GM12874 (cell line): ENCODE results near the gene RWDD4.

Source experiments
- CTCF ChIP-seq: IDR thresholded peaks from 2 replicates; pipeline ENCODE4 v1.5.1; 2011; ENCODE audit warnings: low read depth, mild to moderate bottlenecking, control low read depth, low read length, moderate library complexity; ENCODE audit not compliant: insufficient read depth

Gene RWDD4

GRCh38 chr4:183626168-183626567, 32.8 kb downstream of the RWDD4 start:
- TF ChIP-seq CTCF: no peak

DNA sequence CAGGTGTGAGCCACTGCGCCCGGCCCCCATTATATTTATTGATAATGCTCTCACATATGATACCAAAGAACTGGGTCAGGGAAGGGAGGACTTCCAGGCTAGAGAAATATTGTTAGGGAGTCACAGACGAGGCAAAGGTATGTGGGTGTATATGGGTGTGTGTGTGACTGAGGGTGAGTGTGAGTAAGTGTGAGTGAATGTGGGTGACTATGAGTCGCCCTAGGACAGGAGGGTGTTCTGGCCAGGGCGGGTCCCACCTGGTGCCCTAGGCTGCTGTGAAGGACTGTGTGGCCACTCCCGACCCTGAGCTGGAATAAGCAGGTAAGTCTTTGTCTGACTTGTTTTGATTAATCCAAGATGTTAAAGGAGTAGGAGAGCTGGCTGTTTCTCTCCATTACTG, 34.4 kb downstream of the RWDD4 start:
- no peak for TF ChIP-seq CTCF

DNA sequence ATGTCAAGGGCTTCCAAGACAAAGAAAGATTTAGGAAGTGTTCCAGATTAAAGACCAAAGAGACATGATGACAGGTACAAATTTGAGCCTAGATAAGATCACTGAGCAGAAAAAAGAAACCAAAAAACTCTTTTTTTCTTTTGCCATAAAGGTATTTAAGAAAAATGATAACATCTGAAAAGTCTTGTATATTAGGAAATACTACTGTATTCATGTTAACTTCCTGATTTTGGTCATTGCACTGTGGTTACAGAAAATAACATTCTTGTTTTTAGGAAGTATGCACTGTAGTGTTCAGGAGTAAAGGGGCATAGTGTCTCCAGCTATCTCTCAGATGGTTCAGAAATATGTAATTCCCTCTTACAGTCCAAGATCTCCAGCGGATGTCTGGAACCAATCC, 37.1 kb downstream of the RWDD4 start:
- TF ChIP-seq CTCF: no peak

DNA sequence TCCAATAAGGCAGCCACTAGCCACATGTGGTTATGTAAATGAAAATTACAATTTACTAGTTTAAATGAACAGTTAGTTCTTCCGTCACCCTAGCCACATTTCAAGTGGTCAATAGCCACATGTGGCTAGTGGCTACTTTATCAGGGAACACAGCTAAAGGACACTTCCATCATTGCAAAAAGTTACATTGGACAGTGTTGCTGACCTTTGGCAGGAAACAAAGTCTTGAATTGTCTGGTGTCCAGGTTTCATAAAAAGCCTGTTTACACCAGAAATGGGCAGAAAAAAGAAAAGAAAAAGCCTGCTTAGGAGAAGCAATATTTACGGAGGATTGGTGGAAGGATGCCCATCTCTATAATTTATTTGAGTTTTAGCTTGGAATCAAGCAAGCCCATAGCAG, 38.6 kb downstream of the RWDD4 start:
- no peak for TF ChIP-seq CTCF

DNA sequence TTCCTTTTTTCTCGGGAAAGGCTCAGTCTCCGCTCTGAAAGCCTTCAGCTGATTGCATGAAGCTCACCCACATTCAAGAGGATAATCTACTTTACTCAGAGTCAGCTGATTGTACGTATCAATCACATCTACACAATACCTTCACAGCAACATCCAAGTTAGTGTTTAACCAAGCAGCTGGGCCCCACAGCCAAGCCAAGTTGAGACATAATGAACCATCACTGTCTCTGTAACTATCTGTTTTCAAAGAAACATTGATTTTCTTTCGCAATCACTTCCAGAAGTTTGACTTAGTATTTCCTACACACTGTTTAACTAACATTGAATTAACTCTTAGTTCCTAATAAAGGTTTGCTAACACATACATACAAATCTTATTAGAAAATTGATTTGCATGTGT, 40.3 kb downstream of the RWDD4 start:
- no peak for TF ChIP-seq CTCF

DNA sequence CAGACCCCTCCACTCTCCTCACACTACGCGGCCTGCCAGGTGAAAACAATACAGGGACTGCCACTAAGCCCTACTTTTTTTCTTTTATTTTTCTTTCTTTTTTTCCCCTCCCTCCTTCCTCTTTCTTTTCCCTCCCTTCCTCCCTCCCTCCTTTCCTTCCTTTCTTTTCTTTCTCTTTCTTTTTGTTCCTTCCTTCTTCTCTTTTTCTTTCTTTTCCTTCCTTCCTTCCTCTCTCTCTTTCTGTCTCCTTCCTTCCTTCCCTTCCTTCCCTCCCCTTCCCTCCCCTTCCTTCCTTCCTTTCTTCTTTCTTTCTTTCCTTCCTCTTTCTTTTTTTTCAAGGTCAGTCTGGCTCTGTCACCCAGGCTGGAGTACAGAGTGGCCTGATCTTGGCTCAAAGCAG, 41.9 kb downstream of the RWDD4 start:
- no peak for TF ChIP-seq CTCF

DNA sequence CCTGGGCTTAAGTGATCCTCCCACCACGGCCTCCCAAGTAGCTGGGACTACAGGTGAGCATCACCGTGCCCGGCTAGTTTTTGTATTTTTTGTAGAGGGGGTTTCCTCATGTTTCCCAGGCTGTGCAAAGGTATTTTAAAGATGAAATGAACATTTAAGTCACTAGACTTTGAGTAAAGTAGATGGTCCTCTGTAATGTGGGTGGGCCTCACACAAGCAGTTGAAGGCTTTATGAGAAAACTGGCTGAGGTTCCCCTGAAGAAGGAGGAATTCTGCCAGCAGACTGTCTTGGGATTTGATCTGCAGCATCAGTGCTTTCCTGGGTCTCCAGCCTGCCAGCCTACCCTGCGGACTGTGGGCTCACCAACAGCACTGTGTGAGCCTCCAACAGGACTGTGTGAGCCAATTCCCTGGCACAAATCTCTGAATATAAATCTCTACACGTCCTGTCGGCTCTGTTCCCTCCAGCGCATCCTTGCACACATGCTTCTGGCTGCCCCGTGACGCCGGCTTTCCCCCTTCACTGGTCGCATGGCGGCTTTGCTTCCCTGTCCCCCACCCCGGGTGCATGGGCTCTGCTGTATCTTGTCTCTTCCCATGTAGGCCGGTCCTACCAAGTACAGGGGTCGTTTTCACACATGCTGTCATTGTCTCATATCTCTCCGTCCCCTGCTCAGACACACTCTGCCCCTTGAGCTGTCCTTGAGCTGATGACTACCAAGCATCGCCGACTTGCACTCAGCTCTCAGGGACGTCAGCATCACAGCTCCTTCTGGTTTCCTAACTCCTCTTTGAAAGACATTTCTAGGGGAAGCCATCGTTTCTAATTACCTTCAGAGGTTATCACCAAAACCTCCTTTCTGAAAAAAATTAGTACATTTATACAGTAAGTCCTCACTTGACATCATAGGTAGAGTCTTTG, 46.4 kb downstream of the RWDD4 start:
- TF ChIP-seq CTCF: no peak
